ENCODE data around the gene MRI1.
A peak's percentile ranks its signal among the peaks of the same experiment; 100 is the strongest.
"Not testable (repeated sequence)": the region's sequence is repeated elsewhere in the genome, so short reads cannot be mapped to it uniquely, and the experiment has no call there.

MRI1 gene

GRCh38 chr19:13748169-13748828 is 16.0 kb upstream of the MRI1 start:
- H3K4me1 Mint-ChIP-seq = peaks cover 39% of the 10 kb centered on the region
- peak overlapping the region; percentile 74 to 94 for H3K27ac Mint-ChIP-seq
- ATAC-seq (peak; percentile 0), DNase-seq (no peak)
- peak overlapping the region; percentile 91 to 92 for H3K4me3 Mint-ChIP-seq
- H3K9me3 Mint-ChIP-seq = peaks cover 0 to 7% of the 10 kb centered on the region in 2 donors
- H3K27me3 Mint-ChIP-seq = no peaks in the 10 kb centered on the region

- Mint-ChIP-seq H3K27ac (peak overlapping the region in 1 of 2 donors; percentile 27), H3K9me3 (peaks cover 0 to 7% of the 10 kb centered on the region in 2 donors), H3K4me3 (no peak overlapping the region), H3K27me3 (no peaks in the 10 kb centered on the region), H3K4me1 (peaks cover 38% of the 10 kb centered on the region)
- ATAC-seq = no peak
- no peak for DNase-seq
These were observed 12.9 kb upstream of the MRI1 start for GRCh38 chr19:13751436-13751835.

- not testable (repeated sequence) for H3K9me3 Mint-ChIP-seq, DNase-seq, H3K4me3 Mint-ChIP-seq, H3K27ac Mint-ChIP-seq, ATAC-seq, H3K27me3 Mint-ChIP-seq
- H3K4me1 Mint-ChIP-seq = peaks cover 24% of the 10 kb centered on the region
These were observed 10.7 kb upstream of the MRI1 start for GRCh38 chr19:13753622-13754021.

- DNase-seq (no peak), ATAC-seq (no peak)
- Mint-ChIP-seq H3K4me3 (no peak overlapping the region), H3K27ac (no peak overlapping the region), H3K27me3 (no peaks in the 10 kb centered on the region), H3K4me1 (peaks cover 4% of the 10 kb centered on the region), H3K9me3 (no peaks in the 10 kb centered on the region)
These were observed 8.1 kb upstream of the MRI1 start for GRCh38 chr19:13756210-13756609.

- H3K9me3 Mint-ChIP-seq = no peaks in the 10 kb centered on the region
- no peak for ATAC-seq
- no peak overlapping the region for H3K27ac Mint-ChIP-seq
- no peak overlapping the region for H3K4me3 Mint-ChIP-seq
- no peaks in the 10 kb centered on the region for H3K27me3 Mint-ChIP-seq
- peaks cover 8% of the 10 kb centered on the region for H3K4me1 Mint-ChIP-seq
- DNase-seq = no peak
These were observed 6.2 kb upstream of the MRI1 start for GRCh38 chr19:13757805-13758772.

GRCh38 chr19:13758795-13759194 is 5.5 kb upstream of the MRI1 start:
- Mint-ChIP-seq H3K27me3 (no peaks in the 10 kb centered on the region), H3K9me3 (no peaks in the 10 kb centered on the region), H3K4me1 (peaks cover 15% of the 10 kb centered on the region), H3K4me3 (no peak overlapping the region), H3K27ac (no peak overlapping the region)
- DNase-seq (no peak), ATAC-seq (no peak)

GRCh38 chr19:13761423-13761822 is 2.9 kb upstream of the MRI1 start:
- peaks cover 34% of the 10 kb centered on the region for H3K4me1 Mint-ChIP-seq
- no peaks in the 10 kb centered on the region for H3K9me3 Mint-ChIP-seq
- H3K27ac Mint-ChIP-seq = no peak overlapping the region
- H3K4me3 Mint-ChIP-seq = no peak overlapping the region
- no peak for DNase-seq
- H3K27me3 Mint-ChIP-seq = no peaks in the 10 kb centered on the region
- ATAC-seq = no peak

- H3K4me3 Mint-ChIP-seq = no peak overlapping the region
- H3K9me3 Mint-ChIP-seq = no peaks in the 10 kb centered on the region
- ATAC-seq (no peak), DNase-seq (no peak)
- H3K27ac Mint-ChIP-seq = no peak overlapping the region
- peaks cover 36% of the 10 kb centered on the region for H3K4me1 Mint-ChIP-seq
- H3K27me3 Mint-ChIP-seq = no peaks in the 10 kb centered on the region
These were observed 1.6 kb upstream of the MRI1 start for GRCh38 chr19:13762635-13763235.

- H3K9me3 Mint-ChIP-seq = no peaks in the 10 kb centered on the region
- no peak for ATAC-seq
- no peak for DNase-seq
- no peaks in the 10 kb centered on the region for H3K27me3 Mint-ChIP-seq
- H3K27ac Mint-ChIP-seq = peak overlapping the region in 1 of 2 donors; percentile 88
- H3K4me3 Mint-ChIP-seq = peak overlapping the region; percentile 86
- peaks cover 36% of the 10 kb centered on the region for H3K4me1 Mint-ChIP-seq
These were observed 1.1 kb upstream of the MRI1 start for GRCh38 chr19:13763265-13763664.

- DNase-seq (peak; percentile 35 to 41), ATAC-seq (peak; percentile 70)
- Mint-ChIP-seq H3K27me3 (no peaks in the 10 kb centered on the region), H3K4me3 (peak overlapping the region; percentile 89 to 91), H3K27ac (peak overlapping the region; percentile 74 to 91), H3K4me1 (peaks cover 36% of the 10 kb centered on the region), H3K9me3 (no peaks in the 10 kb centered on the region)
These were observed 586 bp downstream of the MRI1 start for GRCh38 chr19:13764821-13765394.

GRCh38 chr19:13765395-13766094 is 1.2 kb downstream of the MRI1 start:
- DNase-seq (no peak), ATAC-seq (no peak)
- Mint-ChIP-seq H3K27me3 (no peaks in the 10 kb centered on the region), H3K4me3 (peak overlapping the region; percentile 89 to 91), H3K4me1 (peaks cover 36% of the 10 kb centered on the region), H3K27ac (peak overlapping the region; percentile 74 to 91), H3K9me3 (no peaks in the 10 kb centered on the region)

- ATAC-seq = no peak
- H3K27me3 Mint-ChIP-seq = no peaks in the 10 kb centered on the region
- peak overlapping the region in 1 of 2 donors; percentile 70 for H3K27ac Mint-ChIP-seq
- H3K9me3 Mint-ChIP-seq = no peaks in the 10 kb centered on the region
- H3K4me1 Mint-ChIP-seq = peaks cover 36% of the 10 kb centered on the region
- peak overlapping the region in 1 of 2 donors; percentile 91 for H3K4me3 Mint-ChIP-seq
- DNase-seq = no peak
These were observed 1.8 kb downstream of the MRI1 start for GRCh38 chr19:13766095-13766481.

- no peaks in the 10 kb centered on the region for H3K9me3 Mint-ChIP-seq
- H3K27ac Mint-ChIP-seq = no peak overlapping the region
- ATAC-seq (no peak), DNase-seq (no peak)
- H3K4me3 Mint-ChIP-seq = no peak overlapping the region
- peaks cover 24% of the 10 kb centered on the region for H3K4me1 Mint-ChIP-seq
- no peaks in the 10 kb centered on the region for H3K27me3 Mint-ChIP-seq
These were observed 4.2 kb downstream of the MRI1 start for GRCh38 chr19:13768510-13768909.

GRCh38 chr19:13770013-13770635 is 5.8 kb downstream of the MRI1 start:
- Mint-ChIP-seq H3K4me3 (no peak overlapping the region), H3K27me3 (no peaks in the 10 kb centered on the region), H3K27ac (no peak overlapping the region), H3K4me1 (peaks cover 27% of the 10 kb centered on the region), H3K9me3 (no peaks in the 10 kb centered on the region)
- no peak for DNase-seq
- ATAC-seq = no peak
